Activated B cell treated with CpG ODN at 0.5 μM for 24 hours (primary cell): Measurements from ENCODE around the gene SPEF1. TPM values are rescaled to one million over a fixed set of nuclear protein-coding genes. Genes with fewer than 3 reads are reported as not detected.
A peak's percentile ranks its signal among the peaks of the same experiment; 100 is the strongest.

Experiments
- ATAC-seq: fragments of 200-7000 bp; cut with Tn5 transposase; one replicate; pipeline ENCODE4 v1.10.0; 2021; ENCODE audit warnings: low read depth, mild to moderate bottlenecking, moderate library complexity
- CTCF ChIA-PET: fragments of 350-600 bp; sonication (Branson Sonifier 250); formaldehyde crosslinking; loops from one replicate; lab custom pipeline; 2021; ENCODE audit warnings: antibody characterized with exemption; lab: Charles Lee
- POLR2A ChIA-PET: fragments of 350-600 bp; sonication (Branson Sonifier 250); formaldehyde crosslinking; loops from one replicate; lab custom pipeline; 2021; ENCODE audit warnings: antibody characterized with exemption; lab: Charles Lee
- DNase-seq: peaks from one replicate; pipeline ENCODE4 v3.0.0; 2022
- H3K27ac Mint-ChIP-seq: one replicate; pipeline ENCODE4 v1.8.0; 2020; ENCODE audit warnings: mixed read lengths
- H3K27me3 Mint-ChIP-seq: one replicate; pipeline ENCODE4 v1.8.0; 2021; ENCODE audit warnings: mixed read lengths
- H3K36me3 Mint-ChIP-seq: one replicate; pipeline ENCODE4 v1.8.0; 2021; ENCODE audit warnings: low read depth, mixed read lengths
- H3K4me1 Mint-ChIP-seq: one replicate; pipeline ENCODE4 v1.8.0; 2021; ENCODE audit warnings: mixed read lengths
- H3K4me3 Mint-ChIP-seq: one replicate; pipeline ENCODE4 v1.8.0; 2020; ENCODE audit warnings: mild to moderate bottlenecking, mixed read lengths
- H3K9me3 Mint-ChIP-seq: one replicate; pipeline ENCODE4 v1.8.0; 2020; ENCODE audit warnings: mixed read lengths
- CTCF ChIP-seq: fragments of 200-600 bp; IDR thresholded peaks from one replicate; pipeline ENCODE4 v1.8.0; 2022; ENCODE audit warnings: antibody characterized with exemption, mild to moderate bottlenecking
- intact Hi-C: fragments of 100-400 bp; cut with micrococcal nuclease; formaldehyde crosslinking; loops from one replicate; pipeline ENCODE4 v1.15.1; 2024
- total RNA-seq: library from RNA; stranded (reverse); gene quantifications from 2 replicates; pipeline ENCODE4 v1.2.3, GENCODE V29; 2022

The SPEF1 gene
- total RNA-seq, 1 donor from 2014 or later: not detected

- intact Hi-C loops: loop anchor here (1.0 kb wide), 1 partner anchor 9 kb away; no protein-coding TSS in a partner anchor
- peaks cover 37% of the 10 kb centered on the region for H3K4me1 Mint-ChIP-seq
- ChIA-PET POLR2A (interaction anchor here (0.5 to 3.8 kb wide), 6 partner anchors 9 to 308 kb away, joined by 3 to 33 read pairs (median 8); partner anchors contain the start of genes ADISSP, AP5S1, CDC25B and CENPB), CTCF (interaction anchor here (1.0 to 3.6 kb wide), 3 partner anchors 9 to 10 kb away, joined by 3 to 18 read pairs (median 3); partner anchors contain the start of genes ADISSP and CENPB)
- H3K27ac Mint-ChIP-seq: no peak overlapping the region
- no peaks in the 10 kb centered on the region for H3K9me3 Mint-ChIP-seq
- ATAC-seq (peak; percentile 57), DNase-seq (no peak)
- peaks cover 5% of the 10 kb centered on the region for H3K27me3 Mint-ChIP-seq
- no peak for TF ChIP-seq CTCF
- peak overlapping the region; percentile 87 for H3K4me3 Mint-ChIP-seq
- H3K36me3 Mint-ChIP-seq: no peaks in the 10 kb centered on the region
Observed at GRCh38 chr20:3777381-3777715, 3.9 kb downstream of the SPEF1 start.

- CTCF ChIA-PET: no interaction called here
- ATAC-seq (no peak), DNase-seq (no peak)
- no peak for TF ChIP-seq CTCF
- Mint-ChIP-seq H3K4me3 (no peak overlapping the region), H3K27ac (no peak overlapping the region), H3K9me3 (no peaks in the 10 kb centered on the region), H3K4me1 (peaks cover 26% of the 10 kb centered on the region), H3K36me3 (no peaks in the 10 kb centered on the region), H3K27me3 (peaks cover 5% of the 10 kb centered on the region)
- POLR2A ChIA-PET: no interaction called here
- intact Hi-C loops: no loop called here
Observed at GRCh38 chr20:3775457-3776108, 5.7 kb downstream of the SPEF1 start.

DNA sequence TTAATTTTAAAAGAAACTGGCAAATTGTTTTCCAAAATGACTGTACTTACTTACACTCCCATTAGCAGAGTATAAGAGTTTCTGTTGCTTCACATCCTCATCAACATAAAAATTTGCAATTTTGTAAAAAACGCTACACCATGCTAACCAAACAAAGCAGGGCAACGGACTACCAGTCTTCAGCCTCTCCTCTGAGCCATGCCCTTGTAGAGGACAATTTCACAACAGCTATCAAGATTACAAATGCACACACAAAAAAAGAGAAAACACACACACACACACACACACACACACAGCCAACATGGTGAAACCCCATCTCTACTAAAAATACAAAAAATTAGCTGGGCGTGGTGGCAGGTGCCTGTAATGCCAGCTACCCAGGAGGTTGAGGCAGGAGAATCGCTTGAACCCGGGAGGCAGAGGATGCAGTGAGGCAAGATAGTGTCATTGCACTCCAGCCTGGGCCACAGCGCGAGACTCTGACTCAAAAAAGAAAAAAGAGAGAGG is 9.6 kb downstream of the SPEF1 start:
- intact Hi-C loops: no loop called here
- no peak for DNase-seq
- Mint-ChIP-seq H3K27me3 (peaks cover 3% of the 10 kb centered on the region), H3K9me3 (no peaks in the 10 kb centered on the region), H3K4me3 (no peak overlapping the region), H3K36me3 (peaks cover 1% of the 10 kb centered on the region), H3K4me1 (peaks cover 12% of the 10 kb centered on the region), H3K27ac (no peak overlapping the region)
- no peak for ATAC-seq
- no peak for TF ChIP-seq CTCF
- ChIA-PET CTCF (no interaction called here), POLR2A (interaction anchor here (0.6 kb wide), 2 partner anchors 10 to 12 kb away, joined by 3 to 4 read pairs; partner anchors contain the start of gene SPEF1)

DNA sequence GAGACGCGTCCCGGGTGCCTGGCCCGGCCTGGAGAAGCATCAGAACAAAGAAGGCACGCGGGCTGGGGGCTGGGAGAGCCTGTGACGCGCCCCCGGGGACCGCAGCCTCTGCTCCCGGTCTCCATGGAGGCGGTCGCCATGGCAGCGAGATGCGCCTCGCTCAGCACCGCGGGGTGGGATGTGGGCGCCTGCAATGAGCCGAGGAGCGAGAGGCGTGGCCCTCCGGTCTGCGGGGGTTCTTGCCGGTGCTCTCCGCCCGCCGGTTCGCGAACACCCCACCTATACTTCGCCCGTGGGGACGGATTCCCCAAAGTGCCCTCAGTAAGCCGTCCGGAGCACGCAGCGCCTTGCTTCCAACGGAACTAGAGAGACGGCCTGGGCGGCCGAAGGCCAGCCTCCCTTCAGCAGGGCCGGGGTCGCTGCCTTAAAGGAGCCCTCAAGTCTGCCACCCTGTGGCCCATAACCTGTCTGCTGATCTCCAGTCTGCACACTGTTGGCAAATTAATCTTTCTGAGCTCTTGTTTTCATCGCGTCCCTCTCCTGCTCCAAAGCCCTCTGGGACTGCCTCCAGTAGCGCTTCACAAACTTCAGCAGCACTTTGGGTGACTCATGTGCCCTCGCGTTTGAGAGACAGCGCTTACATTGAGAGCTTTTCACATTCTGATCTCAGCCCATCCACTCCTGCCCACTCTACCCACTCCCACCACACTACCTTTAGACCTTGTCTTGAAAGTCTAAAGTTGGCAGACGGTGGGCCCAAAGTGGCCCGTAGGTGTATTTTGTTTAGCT is 12.7 kb downstream of the SPEF1 start:
- DNase-seq: peak; percentile 80
- POLR2A ChIA-PET: interaction anchor here (0.5 to 2.7 kb wide), 20 partner anchors 10 to 1116 kb away, joined by 3 to 45 read pairs (median 6); partner anchors contain the start of genes AP5S1, CDC25B, CENPB and NOP56
- intact Hi-C loops: loop anchor here (1.0 to 10.0 kb wide), 13 partner anchors 9 to 721 kb away; partner anchors contain the start of genes AP5S1, ATRN, CENPB and DDRGK1
- H3K27ac Mint-ChIP-seq: peak overlapping the region; percentile 94
- no peaks in the 10 kb centered on the region for H3K9me3 Mint-ChIP-seq
- ATAC-seq: peak; percentile 51
- H3K36me3 Mint-ChIP-seq: peaks cover 1% of the 10 kb centered on the region
- H3K27me3 Mint-ChIP-seq: peaks cover 3% of the 10 kb centered on the region
- no peak for TF ChIP-seq CTCF
- CTCF ChIA-PET: interaction anchor here (1.0 to 3.6 kb wide), 11 partner anchors 10 to 316 kb away, joined by 3 to 32 read pairs (median 5); partner anchors contain the start of genes AP5S1, CENPB and SPEF1
- H3K4me1 Mint-ChIP-seq: peaks cover 26% of the 10 kb centered on the region
- H3K4me3 Mint-ChIP-seq: peak overlapping the region; percentile 90
